SK-N-MC (cell line): Measurements from ENCODE around the gene LIME1.

ENCODE experiments used
- EZH2 ChIP-seq: fragments of 200-600 bp; sonication (generic); IDR thresholded peaks from one replicate; pipeline ENCODE4 v1.6.1; 2017; ENCODE audit warnings: antibody characterized with exemption
- FOXP2 ChIP-seq: optimal IDR thresholded peaks from 2 replicates; pipeline ENCODE3; 2011; ENCODE audit warnings: mild to moderate bottlenecking, moderate library complexity; ENCODE audit not compliant: insufficient read depth; ENCODE audit errors: extremely low read length, control extremely low read depth
- POLR2AphosphoS5 ChIP-seq: IDR thresholded peaks from 2 replicates; pipeline ENCODE4 v1.6.1; 2012; ENCODE audit warnings: mild to moderate bottlenecking, low read depth, low read length, borderline replicate concordance

DNA sequence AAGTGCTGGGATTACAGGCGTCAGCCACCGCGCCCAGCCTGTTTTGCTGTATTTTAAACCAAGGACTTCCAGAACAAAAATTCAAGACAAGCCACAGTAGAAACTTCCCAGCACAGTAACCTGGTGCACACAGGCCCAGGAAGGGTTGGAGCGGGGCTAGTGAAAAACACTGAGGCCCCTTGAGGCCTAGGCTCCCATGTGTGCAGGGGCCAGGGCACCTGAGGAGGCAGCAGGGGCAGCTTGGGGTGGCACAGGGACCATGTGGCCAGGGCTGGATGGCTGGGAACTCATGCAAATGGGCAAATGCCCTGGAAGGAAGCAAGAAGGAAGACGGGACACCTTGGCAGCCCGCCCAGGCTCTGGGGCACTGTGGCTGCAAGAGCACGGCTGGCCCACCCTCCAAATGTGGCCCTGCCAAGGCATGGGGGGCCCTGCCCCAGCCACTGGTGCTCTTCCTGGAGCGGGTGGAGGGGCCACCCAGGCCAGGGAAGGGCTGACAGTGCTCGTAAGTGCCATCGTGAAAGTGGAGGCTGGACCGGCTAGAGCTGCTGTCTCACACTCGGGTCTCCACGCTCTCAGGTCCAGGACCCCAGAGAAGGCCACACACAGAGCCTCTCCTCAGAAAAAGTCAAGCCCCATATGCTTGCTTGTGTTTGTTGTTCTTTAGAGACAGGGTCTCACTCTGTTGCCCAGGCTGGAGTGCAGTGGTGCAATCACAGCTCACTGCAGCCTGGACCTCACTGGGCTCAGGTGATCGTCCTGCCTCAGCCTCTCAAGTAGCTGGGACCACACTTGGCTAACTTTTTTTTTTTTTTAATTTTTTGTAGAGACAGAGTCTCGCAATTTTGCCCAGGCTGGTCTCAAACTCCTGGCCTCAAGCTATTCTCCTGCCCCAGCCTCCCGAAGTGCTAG lies 13.4 kb downstream of the LIME1 start:
- TF ChIP-seq EZH2 (no peak), FOXP2 (no peak), POLR2AphosphoS5 (no peak)
